ENCODE results near the gene EFNB3.

EFNB3 gene

GRCh38 chr17:7697828-7698588 lies 7.0 kb upstream of the EFNB3 start:
- no peak for DNase-seq (ENCODE audit: low spot score)
- FAIRE-seq = no peak

- DNase-seq (ENCODE audit: low spot score) (no peak), FAIRE-seq (no peak)
These were observed 4.5 kb upstream of the EFNB3 start for GRCh38 chr17:7700510-7700909.

GRCh38 chr17:7701681-7702080 lies 3.3 kb upstream of the EFNB3 start:
- FAIRE-seq (no peak), DNase-seq (ENCODE audit: low spot score) (no peak)

GRCh38 chr17:7702776-7703175 lies 2.2 kb upstream of the EFNB3 start:
- no peak for FAIRE-seq
- DNase-seq (ENCODE audit: low spot score) = no peak

GRCh38 chr17:7703584-7704479 lies 1.2 kb upstream of the EFNB3 start:
- no peak for FAIRE-seq
- DNase-seq (ENCODE audit: low spot score) = no peak

GRCh38 chr17:7705269-7706255 lies 560 bp downstream of the EFNB3 start:
- FAIRE-seq = no peak
- DNase-seq (ENCODE audit: low spot score) = no peak

GRCh38 chr17:7706631-7707354 lies 1.8 kb downstream of the EFNB3 start:
- DNase-seq (ENCODE audit: low spot score) = no peak
- FAIRE-seq = no peak

GRCh38 chr17:7707446-7707845 lies 2.4 kb downstream of the EFNB3 start:
- FAIRE-seq (no peak), DNase-seq (ENCODE audit: low spot score) (no peak)

GRCh38 chr17:7707858-7708750 lies 3.1 kb downstream of the EFNB3 start:
- no peak for FAIRE-seq
- no peak for DNase-seq (ENCODE audit: low spot score)

- no peak for DNase-seq (ENCODE audit: low spot score)
These were observed 4.0 kb downstream of the EFNB3 start for GRCh38 chr17:7709031-7709430.

GRCh38 chr17:7710301-7710700 lies 5.3 kb downstream of the EFNB3 start:
- FAIRE-seq (no peak), DNase-seq (ENCODE audit: low spot score) (no peak)

More at GRCh38 chr17:7709031-7709430, 4.0 kb downstream of the EFNB3 start:
- no peak for FAIRE-seq

GRCh38 chr17:7711051-7711755 lies 6.2 kb downstream of the EFNB3 start:
- no peak for DNase-seq (ENCODE audit: low spot score)
- no peak for FAIRE-seq

- DNase-seq (ENCODE audit: low spot score) (no peak), FAIRE-seq (no peak)
These were observed 7.2 kb downstream of the EFNB3 start for GRCh38 chr17:7712111-7712771.

- DNase-seq (ENCODE audit: low spot score) (no peak), FAIRE-seq (no peak)
These were observed 8.8 kb downstream of the EFNB3 start for GRCh38 chr17:7713782-7714181.

GRCh38 chr17:7714721-7715594 lies 10.0 kb downstream of the EFNB3 start:
- FAIRE-seq = no peak
- no peak for DNase-seq (ENCODE audit: low spot score)

- FAIRE-seq (no peak), DNase-seq (ENCODE audit: low spot score) (no peak)
These were observed 11.2 kb downstream of the EFNB3 start for GRCh38 chr17:7715936-7716886.
